Stimulated activated CD4-positive, alpha-beta T cell treated with anti-CD3 and anti-CD28 coated beads, Interleukin-12 subunit alpha, Interleukin-12 subunit beta, amount 100 ng/mL, for 24 hours (primary cell): ENCODE results near the gene CYRIA.

Source experiments
- DNase-seq, 2 experiments: peaks; one replicate each; pipeline ENCODE4 v3.0.0-alpha.2; 2020; ENCODE audit warnings: low read depth in 2 of 2

Gene CYRIA

DNA sequence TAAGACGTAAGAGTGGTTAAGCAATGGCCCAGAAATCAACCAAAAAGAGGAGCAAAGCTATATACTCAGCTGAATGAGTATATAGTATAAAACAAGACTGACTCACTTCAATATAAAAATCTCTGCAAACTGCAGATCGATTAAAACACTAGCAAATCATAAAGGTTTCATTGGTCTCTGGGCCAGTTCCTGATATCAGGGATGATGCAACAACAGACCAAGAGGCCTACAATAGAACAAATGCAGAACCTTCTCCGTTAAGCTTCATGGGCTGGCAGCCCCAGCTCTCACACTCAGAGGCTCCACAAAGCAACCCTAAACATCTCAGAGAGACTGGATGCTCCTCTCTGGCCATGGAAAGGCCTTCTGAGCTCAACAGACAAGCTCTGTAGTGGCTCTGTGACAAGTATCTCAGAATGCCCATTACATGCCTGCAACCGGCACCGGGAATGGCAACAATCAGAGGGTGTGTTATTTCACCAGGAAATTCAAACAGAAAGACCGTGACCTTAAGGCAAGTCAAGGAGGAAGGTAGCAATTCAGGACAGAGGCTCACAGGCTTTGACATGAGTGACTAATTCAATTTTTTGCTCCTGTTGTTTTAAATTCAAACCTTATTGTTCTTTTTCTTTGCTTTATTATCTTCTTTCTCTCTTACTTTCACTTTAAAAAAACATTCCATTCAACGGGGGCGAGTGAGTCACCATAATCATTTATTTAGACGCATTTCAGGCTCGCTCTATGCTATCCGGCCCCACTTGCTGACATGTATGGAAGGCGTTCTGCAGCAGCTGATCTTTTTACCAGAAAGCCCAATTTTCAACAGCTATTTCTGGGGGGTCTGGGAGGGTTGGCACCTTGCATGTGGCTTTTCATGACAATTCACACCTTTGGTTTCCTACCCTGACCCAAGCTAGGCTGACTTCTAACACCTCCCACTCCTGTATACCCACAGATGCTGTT, 15.1 kb downstream of the CYRIA start:
- no peak for DNase-seq

DNA sequence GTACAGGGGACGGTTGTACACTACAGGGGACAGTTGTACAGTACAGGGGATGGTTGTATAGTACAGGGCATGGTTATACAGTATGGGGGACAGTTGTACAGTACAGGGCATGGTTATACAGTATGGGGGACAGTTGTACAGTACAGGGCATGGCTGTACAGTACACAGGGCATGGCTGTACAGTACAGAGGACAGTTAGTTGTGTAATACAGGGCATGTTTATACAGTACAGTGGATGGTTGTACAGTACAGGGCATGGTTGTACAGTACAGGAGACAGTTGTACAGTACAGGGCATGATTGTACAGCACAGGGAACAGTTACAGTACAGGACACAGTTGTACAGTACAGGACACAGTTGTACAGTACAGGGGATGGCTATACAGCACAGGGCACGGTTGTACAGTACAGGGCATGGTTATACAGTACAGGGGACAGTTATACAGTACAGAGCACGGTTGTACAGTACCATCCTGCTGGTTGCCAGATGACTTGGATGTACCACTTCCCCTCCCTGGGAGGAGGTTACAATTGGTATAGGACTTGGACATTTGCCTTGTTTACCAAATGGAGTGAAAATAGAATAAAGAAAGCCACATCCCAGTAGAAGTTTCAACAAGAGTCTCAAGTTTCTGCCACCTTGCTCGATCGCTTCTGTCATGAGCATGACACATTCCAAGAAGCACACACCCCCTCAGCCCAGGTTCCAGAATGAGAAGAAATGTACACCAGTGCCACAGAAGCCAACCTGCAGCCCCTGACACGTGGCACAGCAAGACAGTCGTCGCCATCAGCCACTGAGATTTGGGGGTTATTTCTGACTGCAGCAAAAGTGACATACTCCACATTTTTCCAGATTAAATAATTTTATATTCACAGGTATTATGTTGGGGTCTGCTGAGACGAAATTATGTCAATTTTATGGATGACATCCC, 16.0 kb downstream of the CYRIA start:
- no peak for DNase-seq

DNA sequence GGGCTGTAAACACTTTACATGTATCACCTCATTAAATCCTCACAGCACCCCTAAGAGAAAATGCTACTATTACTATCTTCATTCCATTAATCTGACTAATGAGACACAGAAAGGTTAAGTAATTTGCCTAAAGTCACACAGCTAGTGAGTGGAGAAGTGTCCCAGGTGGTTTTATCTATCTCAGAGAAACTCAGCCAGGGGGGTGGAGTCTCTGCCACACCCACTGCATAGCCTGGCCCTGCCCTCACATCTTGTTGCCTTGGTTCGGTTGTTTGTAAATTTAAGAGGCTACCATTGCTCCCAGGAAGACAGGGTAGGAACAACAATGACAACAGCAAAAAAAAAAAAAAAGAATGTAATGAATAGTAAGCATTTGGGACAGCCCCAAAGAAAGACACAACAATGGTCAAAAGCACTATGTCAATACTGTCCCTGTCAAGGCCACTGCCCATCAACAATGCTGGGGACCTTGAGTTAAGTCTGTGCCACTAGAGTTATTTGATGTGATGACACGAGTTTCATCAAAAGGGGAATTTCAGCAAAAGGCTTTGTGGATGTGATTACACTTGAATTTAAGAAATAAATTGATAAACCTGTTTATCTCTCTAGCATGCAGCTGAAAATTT, 17.5 kb downstream of the CYRIA start:
- no peak for DNase-seq

DNA sequence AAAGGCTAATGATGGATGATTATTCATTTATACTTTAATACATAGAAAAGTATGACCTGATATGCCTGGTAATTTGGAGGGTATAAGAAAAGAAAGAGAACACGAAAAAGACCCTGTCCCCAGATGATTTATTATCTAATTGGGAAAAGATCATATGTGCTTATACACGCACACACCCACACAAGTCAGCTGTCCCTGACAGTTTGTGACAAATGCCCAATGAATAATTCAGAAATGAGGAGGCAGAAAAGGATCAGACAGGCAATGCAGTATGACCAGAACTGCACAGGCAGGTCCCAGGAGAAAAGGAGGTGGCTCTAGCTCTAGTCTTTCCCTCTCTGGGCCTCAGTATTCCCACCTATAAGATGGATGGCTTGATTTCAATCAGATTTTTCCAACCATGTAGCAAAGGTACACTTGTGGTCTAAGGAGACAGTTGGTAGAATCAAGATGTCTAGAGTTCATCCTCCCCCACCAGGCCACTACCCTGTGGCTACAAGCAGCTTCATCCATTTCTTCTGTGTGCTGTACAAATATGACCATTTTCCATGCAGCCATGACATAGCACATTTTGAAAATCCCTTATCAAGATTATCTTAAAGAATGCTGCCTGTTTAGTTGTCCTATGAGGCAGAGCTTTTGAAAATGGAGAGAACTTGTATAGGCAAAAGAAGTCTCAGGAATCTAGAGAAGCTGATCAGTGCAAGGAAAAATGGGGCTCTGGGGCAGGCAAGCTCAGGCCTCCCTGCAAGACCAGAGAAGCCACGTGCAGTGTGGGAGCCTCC, 19.7 kb downstream of the CYRIA start:
- DNase-seq, result no peak

DNA sequence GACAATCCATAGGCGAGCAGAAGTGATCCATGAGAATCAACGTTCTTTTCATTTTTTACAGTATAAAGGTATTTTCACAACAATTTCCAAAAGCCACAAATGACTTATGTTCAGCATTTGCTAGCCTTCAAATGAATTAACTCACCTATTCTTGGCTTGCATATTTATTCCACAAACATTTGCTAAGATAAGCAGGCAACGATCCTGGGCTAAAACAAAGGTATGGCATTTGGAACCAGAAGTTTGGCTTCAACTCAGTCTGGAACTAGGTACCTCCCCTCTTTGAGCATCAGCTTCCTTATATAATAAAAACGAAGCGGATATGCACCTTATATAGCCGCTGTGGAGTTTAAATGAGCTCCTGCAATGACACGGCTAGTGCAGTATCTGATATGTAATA, 20.5 kb downstream of the CYRIA start:
- DNase-seq, result no peak

DNA sequence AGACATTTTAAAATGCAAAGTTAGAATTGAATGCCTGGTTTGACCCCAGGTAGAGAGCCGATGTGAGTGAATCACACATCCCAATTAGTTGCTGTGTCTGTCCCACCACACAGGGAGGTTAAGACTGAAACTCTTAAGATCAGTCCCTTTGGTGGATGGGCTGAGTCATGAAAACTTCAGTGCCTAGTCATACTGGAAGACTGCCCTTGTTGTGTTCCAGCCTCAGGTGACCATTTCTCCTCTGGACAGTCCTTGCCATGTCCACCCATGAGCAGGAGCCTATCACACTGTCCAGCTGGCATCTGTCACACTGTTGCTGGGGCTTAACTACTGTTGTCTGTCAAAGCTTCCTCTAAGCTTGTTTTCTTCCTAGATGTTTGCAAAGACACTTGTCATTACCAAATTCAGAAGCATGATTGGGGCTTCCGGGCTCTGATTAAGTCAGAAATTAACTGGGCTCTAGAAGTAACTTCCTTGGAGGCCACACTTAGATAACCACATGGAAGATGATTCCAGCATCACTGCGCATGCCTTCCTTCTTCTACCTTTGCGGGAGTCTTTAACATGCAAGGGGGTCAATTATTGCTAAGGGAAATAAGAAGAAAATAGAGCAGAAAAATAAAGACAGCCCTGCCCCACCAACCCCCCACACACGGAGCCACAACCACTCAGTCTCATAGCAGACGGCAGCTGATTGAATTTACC, 21.3 kb downstream of the CYRIA start:
- DNase-seq, result no peak

DNA sequence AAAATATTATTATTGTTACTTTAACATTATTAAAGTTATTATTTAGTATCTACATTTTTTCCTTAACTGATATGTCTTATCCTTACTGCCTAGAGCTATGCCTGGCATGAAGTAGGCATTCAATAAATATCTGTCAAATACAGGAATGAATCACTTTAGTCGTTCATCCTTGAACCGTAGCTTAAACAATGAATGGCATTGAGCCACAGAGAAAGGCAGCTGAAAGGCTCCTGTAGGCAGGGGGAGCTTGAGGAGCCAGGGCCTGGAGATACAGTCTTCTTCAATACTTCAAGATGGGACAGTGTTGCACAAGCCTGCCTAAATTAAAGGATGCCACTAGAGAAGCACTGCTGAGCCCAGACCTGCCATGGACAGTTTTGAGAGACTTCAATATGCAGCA, 22.5 kb downstream of the CYRIA start:
- no peak for DNase-seq

DNA sequence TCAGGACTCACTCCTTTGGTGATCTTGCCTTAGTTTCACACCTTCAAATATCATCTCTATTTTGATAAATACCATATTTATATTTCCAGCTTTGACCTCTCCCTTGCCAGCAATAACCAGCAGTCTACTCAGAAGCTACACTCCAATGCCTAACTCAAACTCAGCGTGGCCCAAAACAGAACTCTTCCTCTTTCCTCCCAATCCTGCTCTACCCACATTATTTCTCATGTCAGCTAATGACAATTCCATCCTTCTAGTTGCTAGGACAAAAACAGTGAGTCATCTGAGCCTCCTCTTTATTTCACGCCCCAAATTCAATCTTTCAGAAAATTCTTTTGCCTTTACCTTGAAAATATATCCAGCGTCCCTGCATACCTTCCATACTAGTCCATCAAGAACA, 23.5 kb downstream of the CYRIA start:
- DNase-seq, result no peak

DNA sequence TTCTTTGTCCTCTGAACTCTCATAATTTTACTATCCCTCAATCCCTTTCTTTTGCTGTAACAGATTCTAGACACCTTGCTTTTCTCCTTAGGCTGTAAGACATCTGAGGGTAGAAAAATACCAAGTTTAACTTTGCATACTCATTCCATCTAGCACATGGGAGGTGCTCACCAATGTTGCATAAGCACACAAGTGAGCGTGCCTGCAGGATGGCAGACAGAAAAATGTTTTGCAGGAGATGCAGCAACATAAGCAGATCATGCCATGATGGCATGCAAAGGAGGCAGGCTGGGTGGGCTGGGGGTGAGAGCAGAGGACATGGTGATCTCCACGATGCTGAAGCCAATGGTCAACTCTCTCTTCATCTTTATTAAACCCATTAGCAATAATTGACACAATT, 24.1 kb downstream of the CYRIA start:
- DNase-seq, result no peak

DNA sequence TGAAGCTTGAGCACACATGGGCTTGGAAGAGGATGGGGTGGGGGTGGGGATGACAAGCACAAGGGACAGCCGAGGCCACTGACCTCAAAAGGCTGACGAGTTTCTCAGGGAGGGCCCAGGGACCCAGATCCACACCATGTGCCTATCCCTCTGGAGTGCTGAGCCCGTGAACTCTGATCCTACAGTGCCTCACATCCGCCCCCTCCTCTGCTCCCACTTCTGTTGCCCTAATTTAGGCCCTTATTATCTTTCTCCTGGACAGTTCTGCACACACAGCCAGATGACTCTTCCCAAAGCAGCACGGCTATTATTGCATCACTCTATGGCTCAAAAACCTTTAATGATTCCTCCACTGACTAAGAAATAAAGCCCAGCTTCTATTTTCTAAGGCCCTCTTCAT, 24.8 kb downstream of the CYRIA start:
- DNase-seq, result no peak

DNA sequence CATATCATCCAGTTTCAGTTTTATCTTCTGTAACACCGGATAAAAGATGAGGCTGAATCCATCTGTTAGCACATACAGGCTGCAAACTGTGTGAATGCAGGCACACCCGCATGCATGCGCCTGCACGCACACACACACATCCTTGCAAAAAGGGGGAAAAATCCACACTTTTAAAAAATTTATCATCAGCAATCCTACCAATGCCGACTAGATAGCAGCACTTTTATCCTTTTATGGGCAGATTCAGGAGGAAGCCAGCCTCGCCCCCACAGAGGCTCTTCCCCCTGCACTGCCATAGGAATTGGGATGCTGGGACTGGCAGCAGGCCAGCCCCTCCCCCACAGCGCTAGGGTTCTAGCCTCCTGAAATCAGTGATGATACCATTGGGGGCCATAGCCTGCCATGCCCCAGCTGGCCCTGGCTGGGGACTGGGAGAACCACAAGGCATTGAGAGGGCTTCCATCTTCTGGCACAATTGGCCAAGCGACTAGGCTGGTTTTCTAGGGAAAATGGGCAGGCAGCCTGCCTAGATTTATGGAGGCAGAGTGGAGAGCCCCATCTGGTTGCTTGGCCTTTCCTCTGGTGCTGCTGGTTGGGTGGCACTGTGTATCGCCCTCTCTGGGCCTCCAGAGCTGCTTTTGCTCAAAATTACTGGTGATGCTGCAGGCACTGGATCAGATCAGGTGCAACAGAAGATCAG, 25.5 kb downstream of the CYRIA start:
- DNase-seq, result no peak

DNA sequence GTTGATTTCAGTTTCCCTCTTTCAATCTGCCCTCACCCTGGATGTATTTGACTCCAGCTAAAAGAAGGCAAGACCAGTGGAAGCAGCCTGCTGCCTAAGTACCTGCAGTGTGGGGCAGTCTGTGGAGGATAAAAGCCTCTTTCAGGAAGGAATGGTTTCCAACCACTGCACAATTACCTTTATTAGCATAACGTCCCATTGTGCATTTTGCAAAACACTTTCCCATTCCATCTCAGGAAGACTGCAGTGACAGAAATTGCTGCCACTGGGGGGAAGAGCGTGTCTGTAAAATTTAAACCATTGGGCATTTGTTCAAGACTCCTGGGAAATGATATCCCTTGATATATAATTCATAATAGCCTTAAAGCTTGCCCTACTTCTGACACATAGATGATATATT, 26.2 kb downstream of the CYRIA start:
- DNase-seq, result no peak

DNA sequence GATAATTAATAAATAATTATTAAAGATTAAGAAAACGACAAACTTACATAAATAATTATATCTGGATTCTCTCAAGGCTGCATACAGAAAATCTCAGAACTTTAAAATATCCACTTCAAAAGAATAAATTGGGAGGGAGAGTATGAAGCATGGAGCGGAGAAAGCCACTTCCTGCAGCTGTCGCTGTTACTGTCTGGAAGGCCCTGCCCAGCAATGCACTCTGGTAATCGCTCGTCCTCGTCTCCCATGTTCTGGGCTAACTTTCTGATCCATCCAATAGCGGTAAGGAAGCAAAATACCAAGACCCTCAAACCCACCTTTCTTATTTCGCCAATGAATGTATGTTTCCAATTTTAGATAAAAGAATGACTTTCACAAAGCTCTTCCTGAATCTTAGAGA, 26.7 kb downstream of the CYRIA start:
- no peak for DNase-seq

DNA sequence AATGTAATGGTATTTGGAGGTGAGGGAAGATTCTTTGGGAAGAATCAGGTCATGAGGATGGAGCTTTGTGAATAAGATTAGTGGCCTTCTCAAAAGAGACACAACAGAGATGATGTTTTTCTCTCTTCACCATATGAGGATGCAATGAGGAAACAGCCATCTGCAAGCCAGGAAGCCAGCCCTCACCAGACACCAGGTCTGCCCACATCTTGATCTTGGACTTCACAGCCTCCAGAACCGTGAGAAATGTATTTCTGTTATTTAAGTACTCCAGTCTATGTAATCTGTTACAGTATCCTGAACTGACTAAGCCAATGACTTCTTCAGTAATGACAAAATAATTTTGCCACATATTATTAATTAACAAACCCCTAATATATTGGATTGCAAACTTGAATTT, 28.3 kb downstream of the CYRIA start:
- no peak for DNase-seq

DNA sequence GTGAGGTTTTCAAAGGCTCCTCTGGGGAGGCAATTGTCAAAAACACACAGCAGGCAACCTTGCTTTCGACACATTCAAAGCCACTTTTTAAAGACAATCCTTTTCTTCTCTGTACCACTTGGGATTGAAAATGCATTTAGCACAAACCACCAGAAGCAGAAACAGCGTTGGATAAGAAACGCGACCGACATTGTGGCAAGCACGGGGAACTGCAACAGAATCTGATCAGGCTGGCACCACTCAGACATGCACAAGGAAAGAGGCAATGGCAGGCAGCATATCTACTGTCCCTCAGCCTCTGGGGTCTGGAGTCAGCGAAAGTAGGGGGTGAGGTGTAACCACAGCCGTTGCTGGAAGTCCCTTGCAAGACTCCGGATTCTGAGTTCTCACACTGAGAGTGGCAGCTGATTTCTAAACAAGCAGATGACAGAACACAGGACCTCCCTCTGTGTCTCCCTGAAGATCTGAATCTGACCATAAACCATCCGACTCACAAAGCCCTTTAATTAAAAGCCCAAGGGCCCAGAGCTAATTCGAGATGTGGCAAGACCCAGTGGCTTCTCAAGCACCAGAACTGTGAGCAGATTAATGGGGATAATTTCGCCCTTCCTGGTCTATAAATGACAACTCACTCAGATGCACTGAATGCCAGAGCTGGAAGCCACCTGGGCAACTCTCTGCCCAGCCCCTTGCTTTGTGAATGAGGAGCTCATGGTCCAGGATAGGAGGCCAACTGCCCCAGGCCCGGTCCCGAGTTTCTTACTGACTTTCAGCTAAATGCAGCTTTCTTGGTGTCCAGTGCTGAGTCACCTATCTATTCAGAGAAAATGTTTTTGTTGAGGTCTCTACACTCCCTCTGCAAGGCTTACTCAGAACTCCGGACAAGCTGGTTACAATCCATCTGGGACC, 29.6 kb downstream of the CYRIA start:
- no peak for DNase-seq

DNA sequence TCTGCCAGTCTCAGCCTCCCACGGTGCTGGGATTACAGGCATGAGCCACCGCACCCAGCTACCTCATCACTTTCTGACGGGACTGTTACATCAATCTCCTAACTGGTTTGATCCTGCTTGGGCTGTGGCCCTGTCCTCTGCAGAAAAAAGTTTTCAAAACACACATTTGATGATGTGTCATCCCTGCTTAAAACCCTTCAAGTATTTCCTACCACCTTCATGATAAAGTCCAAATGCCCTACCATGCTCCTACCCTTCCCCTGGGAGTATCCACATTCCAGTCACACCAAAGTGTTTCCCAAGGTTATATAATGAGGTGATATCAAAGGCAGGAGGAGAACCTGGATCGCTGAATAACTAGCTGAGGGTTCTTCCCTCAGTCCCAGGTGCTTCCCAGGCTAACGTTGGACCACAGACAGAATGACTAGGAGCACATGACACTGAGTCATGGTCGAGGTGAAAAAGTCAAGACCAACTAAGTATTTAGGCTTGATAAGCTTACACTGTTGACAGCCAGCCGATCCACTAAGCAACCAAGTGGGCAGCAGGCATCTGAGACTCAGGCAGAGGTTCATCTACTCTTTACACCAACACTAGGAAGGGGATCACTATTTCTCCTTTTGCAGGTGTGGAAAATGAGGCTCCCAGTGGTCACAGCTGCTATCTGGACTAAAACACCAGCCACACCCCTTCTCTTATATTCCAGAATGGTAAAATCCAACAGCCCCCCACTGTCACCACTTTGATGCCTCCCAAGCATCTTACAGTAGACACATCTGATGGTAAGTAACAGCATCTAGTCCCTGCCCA, 31.8 kb downstream of the CYRIA start:
- no peak for DNase-seq

DNA sequence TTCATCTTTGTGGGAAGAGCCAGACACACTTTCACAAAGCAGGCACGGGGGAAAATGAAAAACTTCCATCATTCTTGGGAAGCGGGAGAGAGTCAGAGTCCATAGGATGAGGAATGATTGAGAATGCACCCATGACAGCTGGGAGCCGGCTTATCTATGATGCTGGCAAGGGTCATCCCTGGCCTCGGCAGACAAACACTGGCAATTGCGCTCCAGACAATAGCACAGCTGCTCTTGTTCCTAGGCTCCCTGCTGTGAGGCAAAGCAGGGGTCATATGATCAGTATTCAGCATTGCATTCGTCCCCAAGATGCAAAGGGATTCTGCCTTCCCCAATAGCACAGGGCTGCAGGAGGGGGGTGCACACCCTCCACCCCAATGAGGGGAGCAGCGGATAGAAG, 33.0 kb downstream of the CYRIA start:
- no peak for DNase-seq

DNA sequence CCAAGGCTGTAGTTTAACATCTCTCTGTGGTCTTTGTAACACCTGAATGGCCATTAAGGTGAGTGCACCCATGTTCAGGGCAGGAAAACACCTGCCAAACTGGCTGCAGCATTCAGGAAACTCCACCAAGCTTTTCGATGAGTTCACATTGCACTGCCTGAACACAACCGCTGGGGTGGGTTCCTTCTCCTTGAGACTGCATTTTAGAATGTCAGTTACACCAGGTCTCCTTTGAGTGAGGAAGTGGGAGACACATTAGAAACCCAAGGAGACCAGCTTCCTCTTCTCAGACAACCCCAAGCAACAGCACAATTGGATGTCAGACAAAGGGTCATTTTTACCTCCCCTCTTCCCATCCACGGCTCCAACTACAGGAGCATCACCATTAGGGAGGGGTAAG, 35.2 kb downstream of the CYRIA start:
- DNase-seq, result no peak
